ENCODE data around the gene TREML4.

Gene TREML4

DNA sequence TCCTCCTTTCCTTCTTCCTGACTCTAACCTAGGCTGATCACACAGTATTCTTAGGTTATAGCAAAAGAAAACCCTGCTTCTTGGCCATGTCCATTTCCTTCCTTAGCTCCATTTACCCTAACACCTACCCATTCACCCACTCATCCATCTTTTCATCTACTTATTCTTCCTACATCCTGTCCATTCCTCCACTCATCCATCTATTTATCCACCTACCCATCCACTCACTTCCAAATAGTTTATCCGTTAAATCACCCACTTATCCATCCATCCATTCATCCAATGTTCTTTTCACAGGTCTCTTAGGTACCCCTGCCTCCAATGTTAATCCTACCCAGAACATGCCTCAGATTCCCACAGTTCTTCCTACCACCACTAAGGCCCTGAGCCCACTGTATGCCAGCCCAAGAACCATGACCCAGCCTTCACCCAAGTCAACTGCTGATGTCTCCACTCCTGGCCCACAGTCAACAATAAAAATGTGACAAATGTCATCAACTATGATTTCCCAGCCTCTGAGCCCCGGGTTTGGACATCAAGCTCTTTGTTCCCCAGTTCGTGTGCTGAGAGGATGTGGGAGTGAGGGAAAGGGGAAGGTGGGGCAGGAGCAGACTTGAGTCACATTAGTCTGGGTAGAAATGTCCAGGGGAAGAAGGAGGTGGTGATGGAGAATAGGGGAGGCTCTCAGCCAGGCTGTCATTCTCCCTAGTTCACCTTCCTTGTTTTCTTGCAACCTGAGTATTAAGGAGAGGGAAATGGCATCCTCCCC, 24.4 kb downstream of the TREML4 start:
- peaks cover 16% of the 10 kb centered on the region for H3K4me1 Mint-ChIP-seq
- CTCF ChIA-PET: no interaction called here
- no peak overlapping the region for H3K27ac Mint-ChIP-seq
- peaks cover 30% of the 10 kb centered on the region for H3K27me3 Mint-ChIP-seq
- no peaks in the 10 kb centered on the region for H3K36me3 Mint-ChIP-seq
- no peaks in the 10 kb centered on the region for H3K9me3 Mint-ChIP-seq
- DNase-seq: no peak
- H3K4me3 Mint-ChIP-seq: no peak overlapping the region

DNA sequence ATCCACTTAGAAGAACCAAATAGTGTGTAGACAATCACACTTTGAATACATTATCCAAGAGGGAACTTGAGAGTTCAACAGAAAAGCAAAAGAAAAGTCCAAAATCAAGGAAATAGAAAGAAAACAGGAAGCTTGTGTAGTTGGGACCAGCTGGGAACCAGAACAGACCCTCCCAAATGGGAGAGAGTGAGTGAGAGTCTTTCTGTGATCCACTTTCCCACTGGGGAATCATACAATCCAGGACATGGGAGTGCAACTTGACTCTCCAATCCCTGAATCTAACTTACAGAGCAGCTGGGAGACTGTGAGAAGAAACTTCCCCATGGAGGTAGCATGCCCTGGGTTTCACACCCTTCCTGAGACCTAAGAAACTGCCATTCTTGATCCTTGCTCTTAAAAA, 27.0 kb downstream of the TREML4 start:
- Mint-ChIP-seq H3K4me3 (no peak overlapping the region), H3K36me3 (peaks cover 1% of the 10 kb centered on the region), H3K27me3 (peaks cover 38% of the 10 kb centered on the region), H3K4me1 (peaks cover 7% of the 10 kb centered on the region), H3K9me3 (peaks cover 5% of the 10 kb centered on the region), H3K27ac (no peak overlapping the region)
- CTCF ChIA-PET: interaction anchor here (1.1 kb wide), 1 partner anchor 23 kb away, joined by 3 read pairs; no protein-coding TSS in a partner anchor
- no peak for DNase-seq

DNA sequence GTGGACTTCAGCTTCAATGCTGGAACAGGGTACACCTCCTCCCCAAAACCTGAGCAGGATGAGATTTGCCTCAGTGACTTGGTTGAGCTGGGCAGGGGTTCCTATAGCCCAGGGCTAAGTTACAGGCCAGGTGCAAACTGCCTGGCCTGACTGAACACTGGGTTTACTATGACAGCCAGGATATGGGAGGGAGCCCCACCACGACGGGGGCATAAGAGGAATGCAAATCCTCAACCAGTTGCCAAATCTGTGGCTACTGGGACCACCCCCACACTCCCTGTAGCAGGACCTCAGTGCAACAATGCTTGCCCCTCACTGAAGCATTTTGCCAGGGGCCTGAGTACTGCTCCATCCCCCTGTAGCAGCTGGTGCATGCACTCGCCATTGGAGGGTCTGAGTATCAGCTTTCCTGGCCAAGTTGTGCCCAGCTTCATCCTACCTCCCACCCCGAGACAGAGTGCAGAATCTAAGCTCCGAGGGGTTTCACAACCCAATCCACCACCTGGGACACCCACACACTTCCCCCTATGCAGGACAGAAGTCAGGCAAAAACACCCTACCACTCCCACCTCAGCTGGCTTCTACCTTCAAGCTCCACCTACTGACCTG, 27.6 kb downstream of the TREML4 start:
- Mint-ChIP-seq H3K36me3 (peaks cover 1% of the 10 kb centered on the region), H3K9me3 (peaks cover 9% of the 10 kb centered on the region), H3K4me3 (no peak overlapping the region), H3K4me1 (peaks cover 7% of the 10 kb centered on the region), H3K27me3 (peaks cover 38% of the 10 kb centered on the region), H3K27ac (no peak overlapping the region)
- CTCF ChIA-PET: interaction anchor here (1.1 kb wide), 1 partner anchor 22 kb away, joined by 3 read pairs; no protein-coding TSS in a partner anchor
- DNase-seq: no peak

DNA sequence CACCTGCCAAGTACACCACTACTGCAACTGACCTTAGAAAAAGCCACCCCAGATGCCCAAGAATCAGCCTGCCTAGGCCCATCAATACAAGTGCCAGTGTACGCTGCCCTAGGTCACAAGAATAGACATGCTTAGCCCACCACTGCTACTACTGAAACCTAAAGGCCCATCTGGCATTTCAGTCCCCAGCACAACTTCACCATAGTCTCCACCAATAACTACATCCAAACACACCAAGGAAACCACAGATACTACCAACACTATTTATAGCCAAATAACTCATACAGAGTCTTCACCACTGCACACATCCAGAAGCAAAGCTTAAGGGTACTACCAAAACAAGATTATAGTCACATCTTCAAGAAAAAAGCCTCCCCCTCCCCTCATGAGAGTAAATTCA, 28.2 kb downstream of the TREML4 start:
- Mint-ChIP-seq H3K9me3 (peaks cover 13% of the 10 kb centered on the region), H3K27me3 (peaks cover 38% of the 10 kb centered on the region), H3K27ac (no peak overlapping the region), H3K4me3 (no peak overlapping the region), H3K36me3 (peaks cover 1% of the 10 kb centered on the region), H3K4me1 (peaks cover 7% of the 10 kb centered on the region)
- DNase-seq: no peak
- CTCF ChIA-PET: interaction anchor here (0.8 to 1.1 kb wide), 2 partner anchors 14 to 21 kb away, joined by 3 read pairs; no protein-coding TSS in a partner anchor

- H3K27me3 Mint-ChIP-seq: peaks cover 29% of the 10 kb centered on the region
- CTCF ChIA-PET: interaction anchor here (0.8 kb wide), 1 partner anchor 15 kb away, joined by 3 read pairs; no protein-coding TSS in a partner anchor
- no peak overlapping the region for H3K4me3 Mint-ChIP-seq
- no peak for DNase-seq
- H3K27ac Mint-ChIP-seq: no peak overlapping the region
- H3K4me1 Mint-ChIP-seq: peaks cover 7% of the 10 kb centered on the region
- peaks cover 4% of the 10 kb centered on the region for H3K36me3 Mint-ChIP-seq
- peaks cover 24% of the 10 kb centered on the region for H3K9me3 Mint-ChIP-seq
Measured at GRCh38 chr6:41257369-41258195, 29.4 kb downstream of the TREML4 start.

DNA sequence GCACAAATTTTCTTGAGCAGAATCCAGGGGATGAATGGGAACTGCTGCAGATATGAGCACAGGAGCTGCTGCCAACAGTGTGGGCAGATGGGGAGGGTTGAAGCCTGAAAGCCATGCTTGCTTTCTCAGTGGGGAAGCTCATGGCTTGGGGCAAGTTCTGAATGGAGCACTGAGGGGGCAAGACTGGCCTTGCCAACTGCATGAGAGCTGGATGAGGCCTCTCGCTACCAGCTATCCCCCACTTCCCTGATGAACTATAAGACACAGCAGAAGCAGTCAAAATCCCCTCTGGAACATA, 30.0 kb downstream of the TREML4 start:
- no peak overlapping the region for H3K4me3 Mint-ChIP-seq
- peaks cover 4% of the 10 kb centered on the region for H3K36me3 Mint-ChIP-seq
- peaks cover 7% of the 10 kb centered on the region for H3K4me1 Mint-ChIP-seq
- peaks cover 25% of the 10 kb centered on the region for H3K27me3 Mint-ChIP-seq
- CTCF ChIA-PET: no interaction called here
- H3K27ac Mint-ChIP-seq: no peak overlapping the region
- peaks cover 25% of the 10 kb centered on the region for H3K9me3 Mint-ChIP-seq
- DNase-seq: no peak

DNA sequence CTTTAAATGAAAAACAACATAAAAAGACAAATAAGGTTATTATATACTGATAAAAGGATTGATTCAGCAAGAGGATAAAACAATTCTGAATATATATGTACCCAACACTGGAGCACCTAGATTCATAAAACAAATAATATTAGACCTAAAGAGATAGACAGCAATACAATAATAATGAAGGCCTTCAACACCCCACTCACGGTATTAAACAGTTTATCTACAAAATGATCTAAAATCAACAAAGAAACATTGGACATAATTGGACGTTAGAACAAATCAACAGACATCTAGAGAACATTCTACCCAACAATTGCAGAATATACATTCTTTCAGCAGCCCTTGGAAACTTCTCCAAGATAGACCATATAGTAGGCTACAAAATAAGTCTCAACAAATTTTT, 34.3 kb downstream of the TREML4 start:
- no peak overlapping the region for H3K27ac Mint-ChIP-seq
- CTCF ChIA-PET: no interaction called here
- no peak for DNase-seq
- H3K4me1 Mint-ChIP-seq: no peaks in the 10 kb centered on the region
- no peak overlapping the region for H3K4me3 Mint-ChIP-seq
- peaks cover 21% of the 10 kb centered on the region for H3K27me3 Mint-ChIP-seq
- H3K36me3 Mint-ChIP-seq: peaks cover 5% of the 10 kb centered on the region
- peaks cover 32% of the 10 kb centered on the region for H3K9me3 Mint-ChIP-seq

DNA sequence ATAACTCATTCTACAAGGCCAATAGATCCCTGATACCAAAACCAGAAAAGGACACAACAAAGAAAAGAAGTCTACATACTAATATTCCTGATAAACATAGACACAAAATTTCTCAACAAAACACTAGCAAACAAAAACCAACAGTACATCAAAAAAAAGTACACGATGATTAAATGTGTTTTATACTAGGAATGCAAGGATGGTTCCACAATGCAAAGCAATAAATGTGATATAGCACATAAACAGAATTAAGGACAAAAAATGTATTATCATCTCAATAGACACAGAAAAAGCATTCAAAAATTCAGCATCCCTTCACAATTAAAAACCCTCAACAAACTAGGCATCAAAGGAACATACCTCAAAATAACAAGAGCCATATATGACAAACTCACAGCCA, 35.1 kb downstream of the TREML4 start:
- no peaks in the 10 kb centered on the region for H3K4me1 Mint-ChIP-seq
- DNase-seq: no peak
- no peak overlapping the region for H3K4me3 Mint-ChIP-seq
- CTCF ChIA-PET: no interaction called here
- H3K36me3 Mint-ChIP-seq: peaks cover 5% of the 10 kb centered on the region
- peaks cover 32% of the 10 kb centered on the region for H3K9me3 Mint-ChIP-seq
- H3K27me3 Mint-ChIP-seq: peaks cover 17% of the 10 kb centered on the region
- no peak overlapping the region for H3K27ac Mint-ChIP-seq

DNA sequence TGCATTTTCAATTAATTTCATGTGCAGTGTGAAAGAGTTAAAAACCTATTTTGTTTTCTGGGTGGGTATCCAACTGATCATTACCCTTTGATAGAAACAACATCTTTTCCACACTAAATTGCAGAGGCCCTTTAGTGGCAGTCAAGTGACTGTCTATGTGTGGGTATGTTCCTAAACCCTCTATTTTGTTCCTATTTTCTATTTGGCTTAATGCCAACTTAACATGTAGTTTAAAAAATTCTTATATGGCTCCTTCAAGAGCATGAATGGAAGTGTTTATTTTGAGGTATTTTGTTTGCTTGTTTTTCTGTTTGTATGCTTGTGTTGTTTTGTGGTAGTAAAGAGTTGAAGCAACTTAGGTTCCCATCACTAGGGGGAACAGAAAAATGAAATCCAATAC, 38.4 kb downstream of the TREML4 start:
- no peak overlapping the region for H3K4me3 Mint-ChIP-seq
- DNase-seq: no peak
- H3K4me1 Mint-ChIP-seq: peaks cover 1% of the 10 kb centered on the region
- CTCF ChIA-PET: no interaction called here
- H3K27me3 Mint-ChIP-seq: peaks cover 7% of the 10 kb centered on the region
- peaks cover 18% of the 10 kb centered on the region for H3K9me3 Mint-ChIP-seq
- no peak overlapping the region for H3K27ac Mint-ChIP-seq
- H3K36me3 Mint-ChIP-seq: peaks cover 4% of the 10 kb centered on the region

DNA sequence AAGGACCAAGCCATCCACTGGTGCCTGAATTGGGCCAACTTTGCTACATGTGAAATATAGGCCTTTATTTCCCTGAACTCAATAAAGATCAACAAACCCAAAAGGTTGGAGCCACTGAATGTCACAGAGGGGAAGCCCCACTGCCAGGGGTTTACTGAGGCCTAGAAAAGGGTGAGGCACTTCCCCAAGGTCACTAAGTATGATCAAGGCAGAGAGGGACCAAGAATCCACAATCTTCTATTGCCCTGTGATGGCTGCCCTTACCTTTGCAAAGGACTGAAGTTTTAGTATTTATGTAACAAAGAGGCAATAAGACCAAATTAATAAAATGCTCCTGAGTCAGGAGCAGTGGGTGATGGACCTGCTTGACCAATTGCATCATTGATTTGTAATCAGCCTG, 40.3 kb downstream of the TREML4 start:
- Mint-ChIP-seq H3K9me3 (peaks cover 4% of the 10 kb centered on the region), H3K27ac (no peak overlapping the region), H3K36me3 (peaks cover 2% of the 10 kb centered on the region), H3K4me1 (peaks cover 10% of the 10 kb centered on the region), H3K4me3 (no peak overlapping the region), H3K27me3 (peaks cover 5% of the 10 kb centered on the region)
- no peak for DNase-seq
- CTCF ChIA-PET: interaction anchor here (1.5 kb wide), 1 partner anchor 10 kb away, joined by 5 read pairs; no protein-coding TSS in a partner anchor

DNA sequence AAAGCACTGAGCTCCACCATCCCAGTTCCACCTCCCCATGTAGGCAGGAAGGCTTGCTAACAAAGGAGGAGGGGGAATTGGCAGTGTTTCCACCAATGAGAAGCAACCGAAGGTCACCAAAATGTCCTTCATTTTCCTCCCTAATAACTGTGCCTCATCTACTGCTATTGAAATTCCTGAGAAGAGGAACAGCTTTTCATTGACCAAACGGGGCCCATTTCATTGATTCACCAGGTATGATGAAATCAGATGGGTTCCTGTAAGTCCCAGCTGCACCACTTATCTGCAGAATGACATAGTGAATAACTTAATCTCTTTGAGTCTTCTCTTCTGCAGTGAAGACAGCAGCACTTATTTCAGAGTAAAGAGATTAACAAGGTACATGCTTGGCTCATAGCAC, 41.0 kb downstream of the TREML4 start:
- CTCF ChIA-PET: interaction anchor here (1.5 kb wide), 1 partner anchor 9 kb away, joined by 5 read pairs; no protein-coding TSS in a partner anchor
- H3K9me3 Mint-ChIP-seq: no peaks in the 10 kb centered on the region
- no peak for DNase-seq
- H3K27me3 Mint-ChIP-seq: peaks cover 3% of the 10 kb centered on the region
- H3K4me3 Mint-ChIP-seq: no peak overlapping the region
- no peak overlapping the region for H3K27ac Mint-ChIP-seq
- H3K36me3 Mint-ChIP-seq: peaks cover 2% of the 10 kb centered on the region
- peaks cover 10% of the 10 kb centered on the region for H3K4me1 Mint-ChIP-seq

GRCh38 chr6:41269716-41270115, 41.6 kb downstream of the TREML4 start:
- Mint-ChIP-seq H3K36me3 (peaks cover 2% of the 10 kb centered on the region), H3K4me3 (no peak overlapping the region), H3K27ac (no peak overlapping the region), H3K9me3 (no peaks in the 10 kb centered on the region), H3K4me1 (peaks cover 10% of the 10 kb centered on the region), H3K27me3 (peaks cover 4% of the 10 kb centered on the region)
- DNase-seq: no peak
- CTCF ChIA-PET: interaction anchor here (1.5 kb wide), 1 partner anchor 8 kb away, joined by 5 read pairs; no protein-coding TSS in a partner anchor

- H3K4me1 Mint-ChIP-seq: peaks cover 10% of the 10 kb centered on the region
- H3K4me3 Mint-ChIP-seq: no peak overlapping the region
- peak; percentile 41 for DNase-seq
- H3K9me3 Mint-ChIP-seq: no peaks in the 10 kb centered on the region
- peak overlapping the region; percentile 26 for H3K27ac Mint-ChIP-seq
- H3K36me3 Mint-ChIP-seq: no peaks in the 10 kb centered on the region
- CTCF ChIA-PET: interaction anchor here (1.1 kb wide), 1 partner anchor 34 kb away, joined by 3 read pairs; no protein-coding TSS in a partner anchor
- peaks cover 25% of the 10 kb centered on the region for H3K27me3 Mint-ChIP-seq
Measured at GRCh38 chr6:41271901-41272395, 43.8 kb downstream of the TREML4 start.

- CTCF ChIA-PET: interaction anchor here (1.1 kb wide), 1 partner anchor 33 kb away, joined by 3 read pairs; no protein-coding TSS in a partner anchor
- Mint-ChIP-seq H3K4me1 (peaks cover 10% of the 10 kb centered on the region), H3K36me3 (no peaks in the 10 kb centered on the region), H3K4me3 (no peak overlapping the region), H3K27me3 (peaks cover 31% of the 10 kb centered on the region), H3K27ac (no peak overlapping the region), H3K9me3 (no peaks in the 10 kb centered on the region)
- DNase-seq: no peak
Measured at GRCh38 chr6:41272591-41273240, 44.6 kb downstream of the TREML4 start.
